Cardiac fibroblast (primary cell): ENCODE results near the gene TEX36.
"Not testable (repeated sequence)": the region's sequence is repeated elsewhere in the genome, so short reads cannot be mapped to it uniquely, and the experiment has no call there.

Experiments
- DNase-seq, 2 donors: peaks; one replicate each; pipeline versions ENCODE4 v3.0.0 to v3.0.0-alpha.2; 2010; ENCODE audit warnings: low read depth in 2 of 2
- H3K4me3 ChIP-seq, 2 donors: replicated peaks in 1 of 2; 1 replicate in 1 of 2; 2 replicates in 1 of 2; pipeline ENCODE4 v1.5.1; 2011; ENCODE audit warnings: low read depth in 2 of 2, low read length in 2 of 2, mild to moderate bottlenecking in 2 of 2, moderate library complexity in 1 of 2
- CTCF ChIP-seq: IDR thresholded peaks from one replicate; pipeline ENCODE4 v1.5.1; 2011; ENCODE audit warnings: low read depth, mild to moderate bottlenecking, low read length, inconsistent platforms

TEX36 gene

GRCh38 chr10:125625586-125625985 lies 57.4 kb downstream of the TEX36 start:
- no peak for DNase-seq
- H3K4me3 ChIP-seq, result no peak overlapping the region
- TF ChIP-seq CTCF, result no peak

GRCh38 chr10:125624800-125625199 lies 58.2 kb downstream of the TEX36 start:
- H3K4me3 ChIP-seq, result no peak overlapping the region
- no peak for TF ChIP-seq CTCF
- no peak for DNase-seq

GRCh38 chr10:125621052-125621451 lies 61.9 kb downstream of the TEX36 start:
- no peak for DNase-seq
- no peak for TF ChIP-seq CTCF
- H3K4me3 ChIP-seq, result no peak overlapping the region

GRCh38 chr10:125620401-125620800 lies 62.6 kb downstream of the TEX36 start:
- no peak for TF ChIP-seq CTCF
- no peak for DNase-seq
- H3K4me3 ChIP-seq, result no peak overlapping the region

- not testable (repeated sequence) for DNase-seq, H3K4me3 ChIP-seq
Measured at GRCh38 chr10:125613062-125613461, 69.9 kb downstream of the TEX36 start.

GRCh38 chr10:125611756-125612155 lies 71.2 kb downstream of the TEX36 start:
- TF ChIP-seq CTCF, result no peak
- no peak overlapping the region for H3K4me3 ChIP-seq

GRCh38 chr10:125611216-125611615 lies 71.7 kb downstream of the TEX36 start:
- TF ChIP-seq CTCF, result no peak
- DNase-seq, result no peak
- no peak overlapping the region for H3K4me3 ChIP-seq

More at GRCh38 chr10:125611756-125612155, 71.2 kb downstream of the TEX36 start:
- DNase-seq, result no peak

- no peak for TF ChIP-seq CTCF
- no peak overlapping the region for H3K4me3 ChIP-seq
- DNase-seq, result no peak
Measured at GRCh38 chr10:125609859-125610258, 73.1 kb downstream of the TEX36 start.
